K562 (cell line): ENCODE data around the gene PKD1L1. TPM values are rescaled to one million over a fixed set of nuclear protein-coding genes. Genes with fewer than 3 reads are reported as not detected.

Source experiments
- ATAC-seq: fragments of 200-7000 bp; cut with Tn5 transposase; 3 replicates; pipeline ENCODE4 v1.9.1; 2020; ENCODE audit warnings: moderate library complexity
- BruUV-seq: library from RNA; stranded (reverse); fragments of 400-500 nt; replicated peaks from 2 replicates; lab custom pipeline; 2021; lab: Mats Ljungman, UMichigan
- CTCF ChIA-PET: fragments of 300-600 bp; formaldehyde crosslinking; extraction: SDS; loops from one replicate; lab custom pipeline; 2021; ENCODE audit warnings: low intra/inter-chr PET ratio; lab: Yijun Ruan, JAX
- POLR2A ChIA-PET: fragments of 300-600, 350-650 bp; sonication (Branson Sonifier 250); formaldehyde crosslinking; extraction: SDS; loops from one replicate; lab custom pipeline; 2021; ENCODE audit warnings: antibody characterized with exemption, inconsistent platforms; lab: Yijun Ruan, JAX
- DNase-seq, 4 experiments: peaks; one replicate each; pipeline versions ENCODE4 v3.0.0 to v3.0.0-alpha.2; 2011 to 2018; ENCODE audit warnings: low spot score in 3 of 4, mixed read lengths in 3 of 4; ENCODE audit errors: extremely low read depth in 1 of 4
- FAIRE-seq: peaks from 2 replicates; lab custom pipeline; 2011; peaks lifted over from hg19 to GRCh38; lab: Jason Lieb, UNC
- H2AFZ ChIP-seq: 2 replicates; pipeline ENCODE4 v1.6.0; 2011; ENCODE audit warnings: low read depth, low read length, control low read depth, inconsistent platforms
- H3K27ac ChIP-seq: fragments of 200-600 bp; 3 replicates; pipeline ENCODE4 v1.8.0; 2011; ENCODE audit warnings: low read depth, mild to moderate bottlenecking, control low read depth, inconsistent platforms, low read length, moderate library complexity, mixed read lengths; ENCODE audit errors: extremely low read depth
- H3K27me3 ChIP-seq, 2 experiments: fragments of 300-600 bp in 1 of 2; 2 replicates in 1 of 2; 3 replicates in 1 of 2; pipeline versions ENCODE4 v1.6.0 to v1.8.0; 2011; ENCODE audit warnings: inconsistent platforms in 2 of 2, low read length in 2 of 2, mild to moderate bottlenecking in 1 of 2, mixed read lengths in 1 of 2, moderate library complexity in 1 of 2; ENCODE audit not compliant: control insufficient read depth in 2 of 2, insufficient read depth in 2 of 2
- H3K36me3 ChIP-seq: fragments of 300-600 bp; 3 replicates; pipeline ENCODE4 v1.8.0; 2011; ENCODE audit warnings: mild to moderate bottlenecking, low read length, inconsistent platforms; ENCODE audit not compliant: control insufficient read depth, insufficient read depth
- H3K4me1 ChIP-seq, 2 experiments: fragments of 200-600 bp in 1 of 2; replicated peaks in 1 of 2; 2 replicates in 1 of 2; 3 replicates in 1 of 2; pipeline versions ENCODE4 v1.5.1 to v1.8.0; 2011; ENCODE audit warnings: inconsistent platforms in 2 of 2, low read length in 2 of 2, mild to moderate bottlenecking in 1 of 2, mixed read lengths in 1 of 2, moderate library complexity in 1 of 2; ENCODE audit not compliant: control insufficient read depth in 2 of 2, insufficient read depth in 2 of 2
- H3K4me2 ChIP-seq: 2 replicates; pipeline ENCODE4 v1.6.1; 2011; ENCODE audit warnings: low read length, control low read depth, inconsistent platforms, mixed read lengths; ENCODE audit not compliant: insufficient read depth
- H3K4me3 ChIP-seq: fragments of 200-600 bp; sonication (generic), shearing (Covaris generic); 2 replicates; pipeline ENCODE4 v1.5.1; 2016; ENCODE audit warnings: control low read depth, inconsistent platforms
- H3K79me2 ChIP-seq: fragments of 200-600 bp; 3 replicates; pipeline ENCODE4 v1.8.0; 2011; ENCODE audit warnings: low read length, inconsistent platforms; ENCODE audit not compliant: control insufficient read depth, insufficient read depth
- H3K9ac ChIP-seq, 2 experiments: 2 replicates each; pipeline versions ENCODE4 v1.6.0 to v1.6.1; 2011; ENCODE audit warnings: low read depth in 2 of 2, low read length in 2 of 2, control low read depth in 1 of 2, inconsistent platforms in 1 of 2, mild to moderate bottlenecking in 1 of 2, mixed read lengths in 1 of 2; ENCODE audit not compliant: insufficient read depth in 1 of 2
- H3K9me1 ChIP-seq: one replicate; pipeline ENCODE4 v1.6.0; 2011; ENCODE audit warnings: inconsistent platforms, mild to moderate bottlenecking, low read length, moderate library complexity; ENCODE audit not compliant: control insufficient read depth, insufficient read depth
- H3K9me3 ChIP-seq: replicated peaks from 2 replicates; pipeline ENCODE4 v1.5.1; 2011; ENCODE audit warnings: low read depth, low read length, inconsistent platforms; ENCODE audit not compliant: control insufficient read depth, insufficient read depth
- H4K20me1 ChIP-seq: replicated peaks from 2 replicates; pipeline ENCODE4 v1.6.1; 2011; ENCODE audit warnings: low read length, inconsistent platforms, mixed read lengths; ENCODE audit not compliant: control insufficient read depth, insufficient read depth
- THRAP3 ChIP-seq: fragments of 450-650 bp; IDR thresholded peaks from 2 replicates; pipeline ENCODE4 v1.6.1; 2016; ENCODE audit warnings: mild to moderate bottlenecking, inconsistent platforms, borderline replicate concordance
- ZKSCAN8 ChIP-seq: fragments of 200-800 bp; sonication (Bioruptor generic); IDR thresholded peaks from 2 replicates; pipeline ENCODE4 v1.6.1; 2016; ENCODE audit warnings: missing genetic modification characterization, missing compliant biosample characterization
- ZNF140 ChIP-seq: fragments of 250-450 bp; sonication (Bioruptor Pico); IDR thresholded peaks from 2 replicates; pipeline ENCODE4 v1.8.0; 2021; ENCODE audit warnings: moderate library complexity, mild to moderate bottlenecking, inconsistent platforms
- ZNF143 ChIP-seq: sonication (generic); formaldehyde crosslinking; IDR thresholded peaks from 2 replicates; pipeline ENCODE4 v1.9.0; 2022; ENCODE audit warnings: mild to moderate bottlenecking, missing genetic modification reagents
- ZNF609 ChIP-seq: sonication (generic); formaldehyde crosslinking; IDR thresholded peaks from 2 replicates; pipeline ENCODE4 v1.8.1; 2023; ENCODE audit warnings: missing genetic modification reagents, mild to moderate bottlenecking, borderline replicate concordance
- WGBS: fragments of 100-300 bp; shearing (Covaris generic); methylation state at CpG from one replicate; pipeline ENCODE4 v1.1.6; 2016; ENCODE audit warnings: low coverage, mixed read lengths; ENCODE audit not compliant: insufficient coverage; ENCODE audit errors: missing lambda C conversion rate; 5-methylcytosine and 5-hydroxymethylcytosine counted together
- in situ Hi-C: fragments of 300-500 bp; cut with MboI; formaldehyde crosslinking; loops from 4 replicates; pipeline ENCODE4 v1.15.0; 2018; ENCODE audit warnings: inconsistent platforms, mixed read lengths
- intact Hi-C: fragments of 100-400 bp; cut with micrococcal nuclease; formaldehyde crosslinking; loops from 2 replicates; pipeline ENCODE4 v1.14.2; 2022
- polyA plus RNA-seq, 8 experiments: library from polyadenylated mRNA; depleted of rRNA in 4 of 8; stranded (reverse) in 5 of 8; unstranded in 3 of 8; fragments of >200 nt; fragmentation: Nextera tagmentation in 2 of 8; fragmentation: Illumina TruSeq in 1 of 8; extraction: Ambion mirVana in 2 of 8; extraction: Trizol in 1 of 8; gene quantifications; 2 replicates each; pipeline versions ENCODE4 v1.2.1 to v1.2.3, GENCODE V29; 2011 to 2014; ENCODE audit warnings: inconsistent platforms in 1 of 8, missing spikeins in 1 of 8
- total RNA-seq, 7 experiments: library from RNA; depleted of rRNA in 6 of 7; stranded (reverse); fragments of >200 nt in 6 of 7; fragmentation: Illumina TruSeq in 2 of 7; extraction: Trizol in 2 of 7; gene quantifications; 2 replicates each; pipeline versions ENCODE4 v1.2.1 to v1.2.3, GENCODE V29; 2011 to 2021; ENCODE audit warnings: low replicate concordance in 1 of 7
- TF ChIP-seq, protein P1 (sequence below), 2 experiments: fragments of 450-650 bp in 1 of 2; IDR thresholded peaks; 2 replicates each; pipeline ENCODE4 v1.6.1; 2011 to 2017; ENCODE audit warnings: low read depth in 2 of 2, antibody characterized with exemption in 1 of 2, borderline replicate concordance in 1 of 2, low read length in 1 of 2, mild to moderate bottlenecking in 1 of 2, mixed read lengths in 1 of 2; ENCODE audit not compliant: control insufficient read depth in 1 of 2

The PKD1L1 gene
- total and polyA plus RNA-seq, 9 of the 15 experiments (the other 6 are each of a cell fraction or from before 2014, with no cell fraction given): 0.01 to 0.02 TPM; not detected in 7

GRCh38 chr7:47830015-47830414, 118.3 kb downstream of the PKD1L1 start:
- ChIA-PET CTCF (no interaction called here), POLR2A (no interaction called here)
- Histone ChIP-seq H3K27ac (no peak overlapping the region), H3K4me1 (no peaks in the 10 kb centered on the region), H3K36me3 (no peaks in the 10 kb centered on the region), H3K4me2 (no peak overlapping the region), H3K9me1 (peaks cover 3% of the 10 kb centered on the region), H3K79me2 (no peaks in the 10 kb centered on the region), H4K20me1 (0 out of 2 replicates have a peak, but pooled peaks cover 4% of the 10 kb centered on the region), H3K27me3 (peaks cover 0 to 31% of the 10 kb centered on the region in 2 experiments; a peak in 2 of 5 replicates), H2AFZ (no peak overlapping the region), H3K9me3 (no peaks in the 10 kb centered on the region), H3K9ac (no peak overlapping the region; a peak in 1 of 4 replicates), H3K4me3 (no peak overlapping the region)
- intact Hi-C loops (no loop called here), in situ Hi-C loops (loop anchor here (5.0 kb wide), 1 partner anchor 568 kb away; no protein-coding TSS in a partner anchor)
- no peak for FAIRE-seq
- TF ChIP-seq ZNF609 (CRISPR knock-in tag) (no peak), ZNF143 (CRISPR knock-in tag) (no peak), ZNF140 (no peak), THRAP3 (no peak), ZKSCAN8 (no peak)
- TF ChIP-seq, protein P1, sequence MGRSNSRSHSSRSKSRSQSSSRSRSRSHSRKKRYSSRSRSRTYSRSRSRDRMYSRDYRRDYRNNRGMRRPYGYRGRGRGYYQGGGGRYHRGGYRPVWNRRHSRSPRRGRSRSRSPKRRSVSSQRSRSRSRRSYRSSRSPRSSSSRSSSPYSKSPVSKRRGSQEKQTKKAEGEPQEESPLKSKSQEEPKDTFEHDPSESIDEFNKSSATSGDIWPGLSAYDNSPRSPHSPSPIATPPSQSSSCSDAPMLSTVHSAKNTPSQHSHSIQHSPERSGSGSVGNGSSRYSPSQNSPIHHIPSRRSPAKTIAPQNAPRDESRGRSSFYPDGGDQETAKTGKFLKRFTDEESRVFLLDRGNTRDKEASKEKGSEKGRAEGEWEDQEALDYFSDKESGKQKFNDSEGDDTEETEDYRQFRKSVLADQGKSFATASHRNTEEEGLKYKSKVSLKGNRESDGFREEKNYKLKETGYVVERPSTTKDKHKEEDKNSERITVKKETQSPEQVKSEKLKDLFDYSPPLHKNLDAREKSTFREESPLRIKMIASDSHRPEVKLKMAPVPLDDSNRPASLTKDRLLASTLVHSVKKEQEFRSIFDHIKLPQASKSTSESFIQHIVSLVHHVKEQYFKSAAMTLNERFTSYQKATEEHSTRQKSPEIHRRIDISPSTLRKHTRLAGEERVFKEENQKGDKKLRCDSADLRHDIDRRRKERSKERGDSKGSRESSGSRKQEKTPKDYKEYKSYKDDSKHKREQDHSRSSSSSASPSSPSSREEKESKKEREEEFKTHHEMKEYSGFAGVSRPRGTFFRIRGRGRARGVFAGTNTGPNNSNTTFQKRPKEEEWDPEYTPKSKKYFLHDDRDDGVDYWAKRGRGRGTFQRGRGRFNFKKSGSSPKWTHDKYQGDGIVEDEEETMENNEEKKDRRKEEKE (IDR thresholded peaks at IDR 0.05; ENCODE audit: borderline replicate concordance in 1 of 2, control insufficient read depth in 1 of 2, low read depth in 2 of 2, low read length in 1 of 2): no peak
- 0% methylated on average over 2 of the region's 5 CpGs for WGBS
- DNase-seq: no peak
- no peak for ATAC-seq
- no TSS peak for BruUV-seq
